H1 (cell line): ENCODE measurements around the gene ARHGEF16. TPM values are rescaled to one million over a fixed set of nuclear protein-coding genes. Genes with fewer than 3 reads are reported as not detected.

ENCODE experiments used
- CTCF ChIA-PET: fragments of 300-600 bp; sonication (Branson Sonifier 250); formaldehyde crosslinking; loops from one replicate; lab custom pipeline; 2021; ENCODE audit not compliant: partially characterized antibody; lab: Charles Lee
- POLR2A ChIA-PET: fragments of 300-600 bp; sonication (Branson Sonifier 250); formaldehyde crosslinking; loops from one replicate; lab custom pipeline; 2021; ENCODE audit warnings: inconsistent platforms; ENCODE audit not compliant: partially characterized antibody; lab: Charles Lee
- DNase-seq, 2 experiments: peaks; one replicate each; pipeline versions ENCODE4 v3.0.0 to v3.0.0-alpha.2; 2010 to 2022; ENCODE audit warnings: low spot score in 2 of 2, low read depth in 1 of 2, mixed read lengths in 1 of 2
- FAIRE-seq: peaks from 2 replicates; lab custom pipeline; 2011; peaks lifted over from hg19 to GRCh38; lab: Jason Lieb, UNC
- H2AFZ ChIP-seq: 2 replicates; pipeline ENCODE4 v1.8.1; 2012; ENCODE audit warnings: low read length, inconsistent platforms
- H2AK5ac ChIP-seq: 2 replicates; pipeline ENCODE4 v1.6.1; 2013; ENCODE audit warnings: low read depth, low read length
- H2BK120ac ChIP-seq: replicated peaks from 2 replicates; pipeline ENCODE3; 2013; ENCODE audit warnings: low read depth, low read length, inconsistent platforms
- H2BK12ac ChIP-seq: 2 replicates; pipeline ENCODE4 v1.6.1; 2013; ENCODE audit warnings: low read depth, low read length
- H2BK15ac ChIP-seq: 2 replicates; pipeline ENCODE4 v1.6.1; 2013; ENCODE audit warnings: low read length
- H2BK20ac ChIP-seq: 2 replicates; pipeline ENCODE4 v1.6.1; 2013; ENCODE audit warnings: low read length
- H2BK5ac ChIP-seq: 2 replicates; pipeline ENCODE4 v1.6.1; 2013; ENCODE audit warnings: low read depth, low read length
- H3K14ac ChIP-seq: 2 replicates; pipeline ENCODE4 v1.6.1; 2013; ENCODE audit warnings: inconsistent platforms; ENCODE audit not compliant: insufficient read length
- H3K18ac ChIP-seq: 2 replicates; pipeline ENCODE4 v1.6.1; 2013; ENCODE audit warnings: low read length; ENCODE audit errors: extremely low read depth
- H3K23ac ChIP-seq: 2 replicates; pipeline ENCODE4 v1.6.1; 2013; ENCODE audit warnings: inconsistent platforms; ENCODE audit not compliant: insufficient read length
- H3K23me2 ChIP-seq: 2 replicates; pipeline ENCODE4 v1.6.1; 2013; ENCODE audit warnings: low read depth, low read length
- H3K27ac ChIP-seq: 2 replicates; pipeline ENCODE4 v1.6.1; 2011; ENCODE audit warnings: low read depth, low read length, inconsistent platforms
- H3K27me3 ChIP-seq, 4 experiments: replicated peaks in 1 of 4; 1 replicate in 1 of 4; 2 replicates in 3 of 4; pipeline versions ENCODE4 v1.6.1 to v1.8.1; 2011 to 2013; ENCODE audit warnings: low read length in 3 of 4, mild to moderate bottlenecking in 3 of 4, inconsistent platforms in 2 of 4, mixed read lengths in 2 of 4, moderate library complexity in 1 of 4; ENCODE audit not compliant: control insufficient read depth in 3 of 4, insufficient read depth in 3 of 4; ENCODE audit errors: extremely low read depth in 1 of 4
- H3K36me3 ChIP-seq, 4 experiments: 2 replicates each; pipeline versions ENCODE4 v1.6.1 to v1.8.1; 2011 to 2013; ENCODE audit warnings: mild to moderate bottlenecking in 4 of 4, low read length in 3 of 4, moderate library complexity in 2 of 4, control low read depth in 1 of 4, inconsistent platforms in 1 of 4; ENCODE audit not compliant: insufficient read depth in 4 of 4, control insufficient read depth in 2 of 4
- H3K4ac ChIP-seq: replicated peaks from 2 replicates; pipeline ENCODE3; 2013; ENCODE audit warnings: low read length, low read depth, mixed read lengths, inconsistent platforms; ENCODE audit not compliant: insufficient read length
- H3K4me1 ChIP-seq, 4 experiments: replicated peaks in 1 of 4; 1 replicate in 1 of 4; 2 replicates in 3 of 4; pipeline versions ENCODE4 v1.6.1 to v1.8.1; 2011 to 2013; ENCODE audit warnings: low read length in 3 of 4, inconsistent platforms in 2 of 4, mixed read lengths in 1 of 4; ENCODE audit not compliant: insufficient read depth in 4 of 4, control insufficient read depth in 3 of 4
- H3K4me2 ChIP-seq, 2 experiments: 2 replicates each; pipeline versions ENCODE4 v1.6.1 to v1.8.1; 2011 to 2013; ENCODE audit warnings: low read depth in 2 of 2, low read length in 2 of 2, control low read depth in 1 of 2, inconsistent platforms in 1 of 2, mild to moderate bottlenecking in 1 of 2; ENCODE audit not compliant: insufficient read depth in 1 of 2
- H3K4me3 ChIP-seq, 4 experiments: fragments of 200-600, 300-600 bp in 1 of 4; sonication (generic), shearing (Covaris generic), sonication (Bioruptor Twin) in 1 of 4; 2 replicates each; pipeline versions ENCODE4 v1.5.1 to v1.8.1; 2011 to 2016; ENCODE audit warnings: low read length in 4 of 4, low read depth in 3 of 4, control low read depth in 2 of 4, inconsistent platforms in 2 of 4, mild to moderate bottlenecking in 2 of 4, mixed read lengths in 1 of 4, moderate library complexity in 1 of 4; ENCODE audit not compliant: insufficient read depth in 2 of 4; ENCODE audit errors: extremely low read depth in 1 of 4
- H3K56ac ChIP-seq: replicated peaks from 2 replicates; pipeline ENCODE3; 2013; ENCODE audit warnings: low read depth, mild to moderate bottlenecking, mixed read lengths, low read length, inconsistent platforms; ENCODE audit not compliant: insufficient read length
- H3K79me1 ChIP-seq: 2 replicates; pipeline ENCODE4 v1.6.1; 2013; ENCODE audit warnings: low read depth, low read length, control low read depth
- H3K79me2 ChIP-seq, 2 experiments: 2 replicates each; pipeline versions ENCODE4 v1.6.1 to v1.8.1; 2012 to 2013; ENCODE audit warnings: low read length in 2 of 2, mild to moderate bottlenecking in 2 of 2, inconsistent platforms in 1 of 2; ENCODE audit not compliant: insufficient read depth in 2 of 2, control insufficient read depth in 1 of 2
- H3K9ac ChIP-seq, 4 experiments: replicated peaks in 1 of 4; 1 replicate in 1 of 4; 2 replicates in 3 of 4; pipeline versions ENCODE4 v1.6.1 to v1.8.1; 2011 to 2013; ENCODE audit warnings: low read depth in 3 of 4, low read length in 3 of 4, control low read depth in 2 of 4, mild to moderate bottlenecking in 2 of 4, moderate library complexity in 2 of 4, inconsistent platforms in 1 of 4; ENCODE audit errors: extremely low read depth in 1 of 4
- H3K9me3 ChIP-seq, 2 experiments: 2 replicates each; pipeline versions ENCODE4 v1.6.1 to v1.8.1; 2012 to 2013; ENCODE audit warnings: mild to moderate bottlenecking in 2 of 2, moderate library complexity in 2 of 2, control low read depth in 1 of 2, inconsistent platforms in 1 of 2, low read depth in 1 of 2, low read length in 1 of 2, mixed read lengths in 1 of 2; ENCODE audit not compliant: insufficient read depth in 2 of 2
- H4K20me1 ChIP-seq, 2 experiments: replicated peaks in 1 of 2; 2 replicates each; pipeline versions ENCODE3 to v1.8.1; 2011 to 2013; ENCODE audit warnings: inconsistent platforms in 2 of 2, low read length in 2 of 2, mild to moderate bottlenecking in 1 of 2; ENCODE audit not compliant: insufficient read depth in 2 of 2, control insufficient read depth in 1 of 2
- H4K5ac ChIP-seq: 2 replicates; pipeline ENCODE4 v1.6.1; 2013; ENCODE audit warnings: low read length, low read depth, mixed read lengths, inconsistent platforms; ENCODE audit not compliant: insufficient read length
- H4K8ac ChIP-seq: 2 replicates; pipeline ENCODE4 v1.8.0; 2013; ENCODE audit warnings: mild to moderate bottlenecking, moderate library complexity, low read length, inconsistent platforms; ENCODE audit not compliant: insufficient read depth; ENCODE audit errors: extremely low read depth
- H4K91ac ChIP-seq: replicated peaks from 2 replicates; pipeline ENCODE3; 2013; ENCODE audit warnings: low read length, mixed read lengths, inconsistent platforms; ENCODE audit not compliant: insufficient read length
- BRCA1 ChIP-seq: IDR thresholded peaks from 2 replicates; pipeline ENCODE4 v1.6.1; 2012; ENCODE audit warnings: low read depth, low read length, improper control_type of control experiment
- CEBPB ChIP-seq: IDR thresholded peaks from 2 replicates; pipeline ENCODE4 v1.6.1; 2012; ENCODE audit warnings: low read depth, low read length
- CHD2 ChIP-seq: IDR thresholded peaks from 2 replicates; pipeline ENCODE4 v1.6.1; 2012; ENCODE audit warnings: low read length, improper control_type of control experiment
- CTBP2 ChIP-seq: IDR thresholded peaks from 2 replicates; pipeline ENCODE4 v1.7.0; 2011; ENCODE audit warnings: borderline replicate concordance, mild to moderate bottlenecking, moderate library complexity, mixed read lengths, low read length; ENCODE audit not compliant: insufficient read depth, insufficient read length
- HDAC2 ChIP-seq, 2 experiments: fragments of 300-600 bp in 1 of 2; sonication (generic) in 1 of 2; IDR thresholded peaks; 2 replicates each; pipeline ENCODE4 v1.6.1; 2011 to 2012; ENCODE audit warnings: low read depth in 2 of 2, low read length in 2 of 2, mild to moderate bottlenecking in 2 of 2, moderate library complexity in 2 of 2, borderline replicate concordance in 1 of 2, inconsistent platforms in 1 of 2
- KDM1A ChIP-seq: fragments of 200-600, 300-600 bp; sonication (generic); IDR thresholded peaks from 2 replicates; pipeline ENCODE4 v1.7.1; 2016; ENCODE audit warnings: mild to moderate bottlenecking, low read length, borderline replicate concordance
- POLR2A ChIP-seq, 2 experiments: IDR thresholded peaks; 1 replicate in 1 of 2; 2 replicates in 1 of 2; pipeline ENCODE4 v1.6.1; 2011; ENCODE audit warnings: low read depth in 2 of 2, low read length in 2 of 2, mild to moderate bottlenecking in 2 of 2; ENCODE audit errors: control extremely low read depth in 1 of 2
- RFX5 ChIP-seq: IDR thresholded peaks from 2 replicates; pipeline ENCODE4 v1.6.1; 2011; ENCODE audit warnings: low read depth, low read length, improper control_type of control experiment, borderline replicate concordance
- SIRT6 ChIP-seq: IDR thresholded peaks from one replicate; pipeline ENCODE4 v1.7.1; 2012; ENCODE audit warnings: low read length, inconsistent platforms
- TBP ChIP-seq: IDR thresholded peaks from 2 replicates; pipeline ENCODE4 v1.6.1; 2011; ENCODE audit warnings: low read depth, low read length, improper control_type of control experiment
- TCF12 ChIP-seq: IDR thresholded peaks from 2 replicates; pipeline ENCODE4 v1.6.1; 2011; ENCODE audit warnings: low read depth, mild to moderate bottlenecking, low read length
- WGBS, 2 experiments: shearing (Covaris generic) in 1 of 2; methylation state at CpG; one replicate each; pipeline versions ENCODE4 v1.1.6 to v1.1.7; 2013 to 2015; ENCODE audit warnings: low lambda C conversion rate in 2 of 2, mixed read lengths in 2 of 2, inconsistent platforms in 1 of 2, low coverage in 1 of 2, missing lambda C conversion rate in 1 of 2; ENCODE audit not compliant: insufficient replicate concordance in 2 of 2, insufficient coverage in 1 of 2, insufficient read length in 1 of 2; ENCODE audit errors: extremely low coverage in 1 of 2, missing lambda C conversion rate in 1 of 2; 5-methylcytosine and 5-hydroxymethylcytosine counted together
- polyA plus RNA-seq, 7 experiments: library from polyadenylated mRNA; depleted of rRNA in 3 of 7; stranded (reverse) in 5 of 7; unstranded in 2 of 7; fragments of >200 nt in 5 of 7; fragments of 200-250 nt in 2 of 7; gene quantifications; 1 replicate in 5 of 7; 2 replicates in 1 of 7; 4 replicates in 1 of 7; pipeline versions ENCODE4 v1.2.1 to v1.2.3, GENCODE V29; 2011 to 2013; ENCODE audit warnings: missing spikeins in 2 of 7, mixed read lengths in 2 of 7
- total RNA-seq: library from RNA; stranded (reverse); fragmentation: NEBNext Ultra II Directional; extraction: Animal tissue kit (Norgen Biotek cat#: 25700); gene quantifications from 2 replicates; pipeline ENCODE4 v1.2.1, GENCODE V29; 2021
- TF ChIP-seq, protein P1 (sequence below): IDR thresholded peaks from 2 replicates; pipeline ENCODE4 v1.6.1; 2012; ENCODE audit warnings: inconsistent platforms

ARHGEF16 gene
- total and polyA plus RNA-seq, 2 of the 8 experiments (the other 6 are each of a cell fraction or from before 2014, with no cell fraction given) = 18.3 to 20.7 TPM

DNA sequence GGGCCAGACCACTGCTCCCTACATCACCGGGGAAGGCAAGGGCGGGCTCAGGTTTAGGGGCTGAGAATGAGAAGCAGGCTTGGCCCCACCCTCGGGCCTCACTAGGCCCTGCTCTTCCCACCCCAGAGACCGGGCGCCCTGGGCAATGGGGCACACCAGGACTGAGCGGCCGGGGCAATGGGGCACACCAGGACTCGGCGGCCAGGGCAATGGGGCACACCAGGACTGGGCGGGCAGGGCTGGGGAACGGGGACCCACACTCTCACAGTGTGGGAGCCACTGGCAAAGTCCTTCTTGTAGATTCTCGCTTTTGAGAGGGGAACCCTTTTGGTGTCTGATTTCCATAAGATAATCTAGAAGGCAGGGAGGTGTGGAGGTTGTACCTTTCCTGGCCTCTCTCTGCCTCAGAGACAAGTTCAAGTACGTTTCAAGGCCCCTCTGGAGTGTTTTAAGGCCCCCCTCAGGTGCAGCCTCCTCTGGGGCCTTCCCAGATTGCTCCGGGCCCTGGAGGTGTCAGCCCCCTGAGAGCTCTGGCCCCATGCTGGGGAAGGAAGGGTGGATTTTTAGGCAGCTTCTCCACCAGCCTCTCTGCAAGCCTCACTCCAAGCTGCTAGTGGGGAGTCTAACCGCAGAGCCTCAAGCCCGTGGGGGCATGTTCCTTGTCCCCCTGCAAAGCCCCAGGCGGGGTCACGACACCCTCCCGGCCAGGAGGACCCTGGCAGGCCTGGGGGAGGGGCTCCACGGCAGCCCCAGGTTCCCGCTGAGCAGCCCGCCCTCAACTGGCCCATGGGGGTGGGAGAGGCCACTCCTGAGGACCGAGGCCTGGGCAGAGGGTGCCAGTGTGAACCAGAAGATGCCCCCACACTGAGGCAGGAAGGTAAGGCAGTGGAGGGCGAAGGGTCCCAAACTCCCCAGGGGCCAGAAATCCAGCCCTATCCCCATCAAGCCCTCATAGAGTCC, 66.2 kb downstream of the ARHGEF16 start:
- no peak overlapping the region for H3K4me3 ChIP-seq
- no peak overlapping the region for H2BK120ac ChIP-seq
- no peak overlapping the region for H3K4me2 ChIP-seq
- no peak overlapping the region; the same call in 1 of the 2 replicates for H4K8ac ChIP-seq
- H2BK20ac ChIP-seq = no peak overlapping the region
- no peaks in the 10 kb centered on the region for H3K23me2 ChIP-seq
- no peak overlapping the region for H2BK15ac ChIP-seq
- H3K23ac ChIP-seq = no peak overlapping the region
- no peak for FAIRE-seq
- H3K36me3 ChIP-seq = no peaks in the 10 kb centered on the region
- CTCF ChIA-PET = interaction anchor here (0.6 to 3.4 kb wide), 6 partner anchors 10 to 100 kb away, joined by 3 to 29 read pairs (median 4); no protein-coding TSS in a partner anchor
- WGBS, 2 experiments = 87% methylated on average over 24 of the region's 24 CpGs; no CpG with 5 or more reads in 1 of the 2 experiments
- no peak overlapping the region for H4K91ac ChIP-seq
- no peaks in the 10 kb centered on the region; a peak in 1 of 7 replicates for H3K27me3 ChIP-seq
- H3K27ac ChIP-seq = no peak overlapping the region
- no peak overlapping the region for H4K5ac ChIP-seq
- no peaks in the 10 kb centered on the region for H3K79me2 ChIP-seq
- H2AK5ac ChIP-seq = no peak overlapping the region
- POLR2A ChIA-PET = no interaction called here
- H2BK5ac ChIP-seq = no peak overlapping the region
- no peak overlapping the region for H3K9ac ChIP-seq
- H3K56ac ChIP-seq = no peak overlapping the region
- H3K4ac ChIP-seq = no peak overlapping the region
- no peaks in the 10 kb centered on the region; a peak in 3 of 7 replicates for H3K4me1 ChIP-seq
- H3K18ac ChIP-seq = no peak overlapping the region
- H4K20me1 ChIP-seq = peaks cover 0 to 17% of the 10 kb centered on the region in 2 experiments
- peaks cover 0 to 7% of the 10 kb centered on the region in 2 experiments; a peak in 1 of 4 replicates for H3K9me3 ChIP-seq
- H2BK12ac ChIP-seq = no peak overlapping the region
- no peaks in the 10 kb centered on the region for H3K79me1 ChIP-seq
- H3K14ac ChIP-seq = no peak overlapping the region
- H2AFZ ChIP-seq = no peak overlapping the region
- no peak for DNase-seq
- no peak for TF ChIP-seq TBP
- TF ChIP-seq CEBPB = no peak
- TF ChIP-seq SIRT6 = no peak
- TF ChIP-seq HDAC2 (IDR thresholded peaks at IDR 0.05; ENCODE audit: borderline replicate concordance in 1 of 2, low read depth in 2 of 2, low read length in 2 of 2) = no peak
- TF ChIP-seq CHD2 = no peak
- no peak for TF ChIP-seq BRCA1
- no peak for TF ChIP-seq CTBP2
- no peak for TF ChIP-seq RFX5
- TF ChIP-seq KDM1A = no peak
- no peak for TF ChIP-seq TCF12
- TF ChIP-seq, protein P1, sequence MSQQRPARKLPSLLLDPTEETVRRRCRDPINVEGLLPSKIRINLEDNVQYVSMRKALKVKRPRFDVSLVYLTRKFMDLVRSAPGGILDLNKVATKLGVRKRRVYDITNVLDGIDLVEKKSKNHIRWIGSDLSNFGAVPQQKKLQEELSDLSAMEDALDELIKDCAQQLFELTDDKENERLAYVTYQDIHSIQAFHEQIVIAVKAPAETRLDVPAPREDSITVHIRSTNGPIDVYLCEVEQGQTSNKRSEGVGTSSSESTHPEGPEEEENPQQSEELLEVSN = no peak
- no peak for TF ChIP-seq POLR2A (IDR thresholded peaks at IDR 0.05; ENCODE audit: control extremely low read depth in 1 of 2, low read depth in 2 of 2, low read length in 2 of 2)
